Nephron (organoid): Measurements from ENCODE around the gene SPATA24.

Experiments
- H3K27ac Mint-ChIP-seq, 3 experiments: 2 replicates each; pipeline ENCODE4 v1.8.0; 2020; ENCODE audit warnings: mixed read lengths in 3 of 3, mild to moderate bottlenecking in 2 of 3, moderate library complexity in 1 of 3
- H3K27me3 Mint-ChIP-seq: 2 replicates; pipeline ENCODE4 v1.8.0; 2021; ENCODE audit warnings: low read depth, mild to moderate bottlenecking, moderate library complexity, mixed read lengths
- H3K36me3 Mint-ChIP-seq: 2 replicates; pipeline ENCODE4 v1.8.0; 2020; ENCODE audit warnings: low read depth, mixed read lengths
- H3K4me1 Mint-ChIP-seq: 2 replicates; pipeline ENCODE4 v1.8.0; 2020; ENCODE audit warnings: mixed read lengths
- H3K4me3 Mint-ChIP-seq, 3 experiments: 2 replicates each; pipeline ENCODE4 v1.8.0; 2020; ENCODE audit warnings: mild to moderate bottlenecking in 3 of 3, mixed read lengths in 3 of 3, moderate library complexity in 2 of 3
- H3K9me3 Mint-ChIP-seq: 2 replicates; pipeline ENCODE4 v1.8.0; 2020; ENCODE audit warnings: mixed read lengths
- CTCF ChIP-seq, 3 experiments: fragments of 200-600 bp; sonication (generic); IDR thresholded peaks; one replicate each; pipeline ENCODE4 v1.5.0; 2021; ENCODE audit warnings: antibody characterized with exemption in 3 of 3; ENCODE audit not compliant: unreplicated experiment in 3 of 3

Gene SPATA24

GRCh38 chr5:139401546-139401945 is 2.3 kb downstream of the SPATA24 start:
- H3K27me3 Mint-ChIP-seq = no peaks in the 10 kb centered on the region
- peaks cover 31% of the 10 kb centered on the region for H3K4me1 Mint-ChIP-seq
- H3K9me3 Mint-ChIP-seq = no peaks in the 10 kb centered on the region
- H3K4me3 Mint-ChIP-seq = peak overlapping the region in 2 of 3 experiments; percentile 50 to 54
- no peak for TF ChIP-seq CTCF (IDR thresholded peaks at IDR 0.05; ENCODE audit: unreplicated experiment in 3 of 3)
- peak overlapping the region in 1 of 3 experiments; percentile 57 for H3K27ac Mint-ChIP-seq
- H3K36me3 Mint-ChIP-seq = peaks cover 10% of the 10 kb centered on the region

- no peak for TF ChIP-seq CTCF (IDR thresholded peaks at IDR 0.05; ENCODE audit: unreplicated experiment in 3 of 3)
- H3K4me3 Mint-ChIP-seq = no peak overlapping the region
- peaks cover 37% of the 10 kb centered on the region for H3K4me1 Mint-ChIP-seq
- H3K36me3 Mint-ChIP-seq = peaks cover 10% of the 10 kb centered on the region
- H3K27me3 Mint-ChIP-seq = peaks cover 15% of the 10 kb centered on the region
- no peak overlapping the region for H3K27ac Mint-ChIP-seq
- H3K9me3 Mint-ChIP-seq = no peaks in the 10 kb centered on the region
Observed at GRCh38 chr5:139399501-139400121, 4.3 kb downstream of the SPATA24 start.

DNA sequence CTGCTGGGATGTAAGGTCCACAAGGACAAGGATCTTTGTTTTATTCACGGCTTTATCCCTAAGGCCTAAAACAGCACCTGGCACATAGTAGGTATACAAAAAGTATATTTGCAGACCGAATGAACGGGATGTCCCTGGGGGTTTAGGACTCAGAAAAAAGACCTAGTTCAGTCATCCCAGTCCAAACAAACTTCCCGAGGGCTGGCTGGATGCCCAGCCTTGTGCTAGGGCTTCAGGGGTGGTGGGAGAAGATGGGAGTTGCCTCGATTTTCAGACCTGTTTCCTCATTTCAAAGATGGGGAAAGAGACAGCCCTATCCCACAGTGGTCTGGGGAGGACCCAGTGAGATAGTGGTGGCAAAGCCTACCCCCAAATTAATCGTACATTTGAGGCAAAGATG is 6.0 kb downstream of the SPATA24 start:
- Mint-ChIP-seq H3K27me3 (peaks cover 24% of the 10 kb centered on the region), H3K36me3 (peaks cover 10% of the 10 kb centered on the region)

DNA sequence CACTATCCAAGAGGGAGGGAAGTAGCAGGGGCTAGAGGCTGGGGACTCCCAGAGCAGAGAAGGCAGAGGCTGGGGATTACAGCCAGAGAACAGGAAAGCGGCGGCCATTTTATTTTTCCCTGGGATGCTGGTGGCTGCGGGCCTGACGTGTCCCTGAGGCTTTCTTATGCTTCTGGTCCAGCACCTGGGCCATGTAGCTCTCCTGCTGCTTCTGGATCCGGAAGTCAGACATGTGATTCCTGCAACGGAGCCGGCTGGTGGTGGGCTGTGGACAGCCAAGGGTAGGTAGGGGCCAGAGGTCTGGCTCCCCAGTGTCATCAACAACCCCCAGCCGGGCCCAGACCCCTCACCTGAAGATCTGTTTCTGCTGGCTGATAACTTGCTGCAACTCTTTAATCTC is 7.2 kb downstream of the SPATA24 start:
- Mint-ChIP-seq H3K9me3 (no peaks in the 10 kb centered on the region), H3K4me3 (peak overlapping the region in 2 of 3 experiments; percentile 21 to 64), H3K4me1 (peaks cover 20% of the 10 kb centered on the region), H3K27me3 (peaks cover 30% of the 10 kb centered on the region), H3K27ac (no peak overlapping the region), H3K36me3 (peaks cover 10% of the 10 kb centered on the region)
- no peak for TF ChIP-seq CTCF (IDR thresholded peaks at IDR 0.05; ENCODE audit: unreplicated experiment in 3 of 3)

More for the DNA sequence above, 6.0 kb downstream of the SPATA24 start:
- TF ChIP-seq CTCF (IDR thresholded peaks at IDR 0.05; ENCODE audit: unreplicated experiment in 3 of 3) = no peak
- Mint-ChIP-seq H3K4me1 (peaks cover 20% of the 10 kb centered on the region), H3K27ac (no peak overlapping the region), H3K4me3 (peak overlapping the region in 1 of 3 experiments; percentile 69), H3K9me3 (no peaks in the 10 kb centered on the region)

GRCh38 chr5:139395844-139396640 is 7.8 kb downstream of the SPATA24 start:
- Mint-ChIP-seq H3K4me1 (peaks cover 24% of the 10 kb centered on the region), H3K27ac (peak overlapping the region in 1 of 3 experiments; percentile 40), H3K27me3 (peaks cover 37% of the 10 kb centered on the region), H3K9me3 (no peaks in the 10 kb centered on the region), H3K36me3 (peaks cover 10% of the 10 kb centered on the region), H3K4me3 (peak overlapping the region; percentile 24 to 85 (median 66))
- TF ChIP-seq CTCF (IDR thresholded peaks at IDR 0.05; ENCODE audit: unreplicated experiment in 3 of 3) = no peak
